CD4-positive, alpha-beta memory T cell (primary cell): ENCODE data around the gene SPSB1. TPM values are rescaled to one million over a fixed set of nuclear protein-coding genes. Genes with fewer than 3 reads are reported as not detected.

Experiments used
- CTCF ChIA-PET: fragments of 350-600 bp; sonication (Branson Sonifier 250); formaldehyde crosslinking; loops from one replicate; lab custom pipeline; 2021; ENCODE audit warnings: inconsistent platforms; ENCODE audit not compliant: partially characterized antibody; lab: Charles Lee
- POLR2A ChIA-PET: fragments of 350-600 bp; sonication (Branson Sonifier 250); formaldehyde crosslinking; loops from one replicate; lab custom pipeline; 2021; ENCODE audit not compliant: partially characterized antibody; lab: Charles Lee
- DNase-seq, 5 donors: peaks; one replicate each; pipeline versions ENCODE4 v3.0.0 to v3.0.0-alpha.2; 2020 to 2022; ENCODE audit warnings: mixed read lengths in 1 of 5
- H3K27ac ChIP-seq: one replicate; pipeline ENCODE4 v1.7.0; 2013; ENCODE audit warnings: low read depth, low read length
- H3K27me3 ChIP-seq: 2 replicates; pipeline ENCODE4 v1.7.0; 2013; ENCODE audit warnings: mild to moderate bottlenecking, low read length, moderate library complexity; ENCODE audit not compliant: insufficient read depth
- H3K36me3 ChIP-seq: 2 replicates; pipeline ENCODE4 v1.7.0; 2013; ENCODE audit warnings: mild to moderate bottlenecking, low read length, moderate library complexity; ENCODE audit not compliant: insufficient read depth
- H3K4me1 ChIP-seq: 2 replicates; pipeline ENCODE4 v1.7.0; 2013; ENCODE audit warnings: mild to moderate bottlenecking, low read length, moderate library complexity; ENCODE audit not compliant: insufficient read depth
- H3K4me3 ChIP-seq, 2 donors: one replicate each; pipeline ENCODE4 v1.7.0; 2013; ENCODE audit warnings: low read length in 2 of 2, mild to moderate bottlenecking in 1 of 2
- H3K9me3 ChIP-seq, 2 donors: one replicate each; pipeline ENCODE4 v1.7.0; 2013; ENCODE audit warnings: low read length in 2 of 2, control low read depth in 1 of 2; ENCODE audit not compliant: control insufficient read depth in 1 of 2
- H3K27ac Mint-ChIP-seq, 7 donors: one replicate each; pipeline ENCODE4 v1.8.0; 2020 to 2021; ENCODE audit warnings: mixed read lengths in 7 of 7, mild to moderate bottlenecking in 6 of 7, inconsistent platforms in 3 of 7, moderate library complexity in 3 of 7
- H3K27me3 Mint-ChIP-seq, 2 donors: one replicate each; pipeline ENCODE4 v1.8.0; 2020 to 2021; ENCODE audit warnings: mixed read lengths in 2 of 2
- H3K36me3 Mint-ChIP-seq, 2 donors: one replicate each; pipeline ENCODE4 v1.8.0; 2020 to 2021; ENCODE audit warnings: mixed read lengths in 2 of 2, inconsistent platforms in 1 of 2, mild to moderate bottlenecking in 1 of 2
- H3K4me1 Mint-ChIP-seq, 4 donors: one replicate each; pipeline ENCODE4 v1.8.0; 2020 to 2021; ENCODE audit warnings: mixed read lengths in 4 of 4, mild to moderate bottlenecking in 1 of 4
- H3K4me3 Mint-ChIP-seq, 8 donors: one replicate each; pipeline ENCODE4 v1.8.0; 2020 to 2021; ENCODE audit warnings: mixed read lengths in 8 of 8, mild to moderate bottlenecking in 7 of 8, moderate library complexity in 6 of 8, inconsistent platforms in 3 of 8
- H3K9me3 Mint-ChIP-seq, 8 donors: one replicate each; pipeline ENCODE4 v1.8.0; 2020 to 2021; ENCODE audit warnings: mixed read lengths in 8 of 8, mild to moderate bottlenecking in 5 of 8, inconsistent platforms in 3 of 8, moderate library complexity in 1 of 8
- intact Hi-C: fragments of 100-400 bp; cut with micrococcal nuclease; formaldehyde crosslinking; loops from one replicate; pipeline ENCODE4 v1.15.1; 2023
- polyA plus RNA-seq, 2 donors: library from polyadenylated mRNA; unstranded; fragments of 300-500 nt; fragmentation: Illumina TruSeq; gene quantifications; one replicate each; pipeline ENCODE4 v1.2.3, GENCODE V29; 2021
- total RNA-seq, 2 experiments: library from RNA; stranded (reverse); gene quantifications; one replicate each; pipeline ENCODE4 v1.2.3, GENCODE V29; 2021

The SPSB1 gene
- total and polyA plus RNA-seq, 4 experiments from 2014 or later, result 2.8 to 4.5 (median 3.7) TPM

DNA sequence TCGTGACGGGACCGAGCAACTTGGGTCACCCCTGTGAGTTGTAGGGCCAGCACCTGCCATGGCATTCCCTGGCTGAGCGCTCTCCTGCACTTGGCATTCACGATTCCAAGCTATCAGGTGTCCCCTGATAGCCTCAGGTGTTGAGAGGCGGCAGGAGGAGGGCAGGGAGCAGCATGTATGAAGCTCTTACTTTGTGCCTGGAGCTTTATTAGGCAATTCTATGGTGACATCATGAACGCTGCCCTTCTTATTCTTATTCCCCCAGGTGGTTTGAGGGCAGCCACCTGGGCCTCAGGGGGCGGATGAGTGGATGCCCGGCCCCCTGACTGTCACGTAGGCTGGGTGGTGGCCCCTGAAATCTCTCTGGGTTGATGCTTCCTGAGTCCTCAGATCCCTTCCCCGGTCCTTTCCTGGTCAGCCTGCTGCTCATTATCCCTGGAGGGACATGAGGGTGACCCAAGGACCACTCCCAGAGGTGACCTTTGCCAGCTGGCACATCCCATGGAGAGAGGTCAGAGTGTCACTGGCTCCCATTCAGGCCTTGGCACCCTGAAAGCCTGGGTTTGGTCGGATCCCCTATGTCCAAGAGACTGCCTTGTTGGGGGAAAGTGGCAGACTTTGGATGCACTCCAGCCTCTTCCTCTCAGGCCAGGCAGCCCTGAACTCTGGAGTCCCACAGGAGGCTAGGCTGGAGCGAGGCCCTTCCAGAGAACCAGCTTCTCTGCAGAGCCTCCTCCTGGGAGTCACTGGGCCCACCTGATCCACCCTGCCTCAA lies 51.9 kb downstream of the SPSB1 start:
- POLR2A ChIA-PET, result no interaction called here
- Mint-ChIP-seq H3K27ac (no peak overlapping the region), H3K36me3 (peaks cover 0 to 8% of the 10 kb centered on the region in 2 donors), H3K4me1 (peaks cover 0 to under 1% (median 0%) of the 10 kb centered on the region in 4 donors), H3K9me3 (peaks cover 0 to 6% (median 0%) of the 10 kb centered on the region in 8 donors), H3K27me3 (no peaks in the 10 kb centered on the region), H3K4me3 (no peak overlapping the region)
- no peaks in the 10 kb centered on the region for H3K4me1 ChIP-seq
- no peak overlapping the region for H3K4me3 ChIP-seq
- H3K27me3 ChIP-seq, result no peaks in the 10 kb centered on the region
- intact Hi-C loops, result no loop called here
- H3K9me3 ChIP-seq, result no peaks in the 10 kb centered on the region
- H3K36me3 ChIP-seq, result no peaks in the 10 kb centered on the region
- H3K27ac ChIP-seq, result no peak overlapping the region
- no peak for DNase-seq
- CTCF ChIA-PET, result no interaction called here

DNA sequence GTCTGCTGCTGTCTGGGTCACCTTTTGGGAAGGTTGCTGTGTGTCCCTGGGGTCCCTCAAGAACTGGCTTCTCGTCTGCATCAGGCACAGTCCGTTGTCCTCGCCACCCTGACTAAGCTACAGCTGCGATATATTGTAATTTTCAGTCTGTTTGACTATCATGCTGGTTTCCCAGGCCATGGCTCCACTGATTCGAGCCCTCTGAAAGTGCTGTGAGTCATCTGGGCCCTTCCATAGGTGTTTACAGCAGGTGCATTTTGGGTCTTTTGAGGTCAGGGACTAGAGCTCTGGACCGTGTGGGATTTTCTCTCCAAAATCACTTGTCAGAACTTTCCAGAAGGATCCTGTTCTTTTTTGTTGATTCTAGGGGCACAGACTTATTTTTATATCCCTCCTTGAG lies 52.8 kb downstream of the SPSB1 start:
- Histone ChIP-seq H3K4me3 (no peak overlapping the region), H3K27ac (no peak overlapping the region), H3K36me3 (no peaks in the 10 kb centered on the region), H3K4me1 (no peaks in the 10 kb centered on the region), H3K9me3 (no peaks in the 10 kb centered on the region), H3K27me3 (no peaks in the 10 kb centered on the region)
- peaks cover 0 to 12% of the 10 kb centered on the region in 2 donors for H3K36me3 Mint-ChIP-seq
- CTCF ChIA-PET, result no interaction called here
- peaks cover 0 to 2% (median 1%) of the 10 kb centered on the region in 4 donors for H3K4me1 Mint-ChIP-seq
- intact Hi-C loops, result no loop called here
- no peak overlapping the region for H3K4me3 Mint-ChIP-seq
- POLR2A ChIA-PET, result no interaction called here
- peak overlapping the region in 1 of 7 donors; percentile 21 for H3K27ac Mint-ChIP-seq
- peaks cover 0 to 6% (median 0%) of the 10 kb centered on the region in 8 donors for H3K9me3 Mint-ChIP-seq
- H3K27me3 Mint-ChIP-seq, result no peaks in the 10 kb centered on the region
- no peak for DNase-seq

DNA sequence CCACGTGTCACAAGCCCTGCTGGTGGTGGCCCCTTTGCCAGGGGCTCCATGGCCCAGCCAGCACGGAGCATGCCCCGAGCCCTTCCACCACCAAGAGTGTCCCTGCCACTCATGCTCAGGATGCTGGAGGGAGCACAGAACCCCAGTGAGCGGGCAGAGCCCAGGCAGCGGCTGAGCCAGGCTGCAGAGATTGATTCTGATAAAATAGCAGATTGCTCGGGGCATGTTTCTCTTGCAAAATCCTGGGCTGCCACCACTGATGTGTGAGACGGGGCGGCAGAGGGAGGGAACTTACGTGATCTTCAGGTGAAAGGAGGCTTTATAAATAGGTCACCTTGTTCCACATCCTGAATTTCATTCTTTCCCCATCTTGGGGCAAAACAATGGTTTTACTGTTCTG lies 53.2 kb downstream of the SPSB1 start:
- Mint-ChIP-seq H3K27me3 (no peaks in the 10 kb centered on the region), H3K4me3 (no peak overlapping the region), H3K9me3 (peaks cover 0 to 6% (median 0%) of the 10 kb centered on the region in 8 donors), H3K27ac (peak overlapping the region in 2 of 7 donors; percentile 21 to 61), H3K4me1 (peaks cover 0 to 2% (median 1%) of the 10 kb centered on the region in 4 donors), H3K36me3 (peaks cover 0 to 12% of the 10 kb centered on the region in 2 donors)
- DNase-seq, result no peak
- Histone ChIP-seq H3K27me3 (no peaks in the 10 kb centered on the region), H3K9me3 (no peaks in the 10 kb centered on the region), H3K4me3 (no peak overlapping the region), H3K4me1 (no peaks in the 10 kb centered on the region), H3K27ac (no peak overlapping the region), H3K36me3 (no peaks in the 10 kb centered on the region)
- ChIA-PET POLR2A (no interaction called here), CTCF (no interaction called here)
- intact Hi-C loops, result no loop called here

DNA sequence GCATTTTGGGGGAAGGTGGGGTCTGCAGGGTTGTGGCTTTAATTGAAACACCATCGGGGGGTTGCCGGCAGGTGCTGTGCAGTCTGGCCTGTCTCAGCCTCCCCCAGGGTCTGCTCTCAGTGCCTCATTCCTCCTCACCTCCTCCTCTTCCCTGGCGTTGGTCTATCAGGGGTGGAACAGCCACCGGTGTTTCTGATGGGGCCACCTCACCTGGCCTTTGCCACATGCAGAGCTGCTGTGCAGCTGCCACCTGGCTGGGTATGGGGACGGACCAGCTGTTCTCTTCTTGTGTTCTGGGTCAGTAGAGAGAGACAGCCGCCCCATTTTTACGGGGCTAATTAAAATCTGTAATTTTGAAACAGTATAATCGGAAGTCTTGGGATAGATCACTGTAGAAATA lies 53.9 kb downstream of the SPSB1 start:
- no peak overlapping the region for H3K27ac Mint-ChIP-seq
- CTCF ChIA-PET, result no interaction called here
- intact Hi-C loops, result no loop called here
- Histone ChIP-seq H3K9me3 (no peaks in the 10 kb centered on the region), H3K4me3 (no peak overlapping the region), H3K27me3 (no peaks in the 10 kb centered on the region), H3K36me3 (no peaks in the 10 kb centered on the region), H3K27ac (no peak overlapping the region), H3K4me1 (no peaks in the 10 kb centered on the region)
- peaks cover 0 to 12% of the 10 kb centered on the region in 2 donors for H3K36me3 Mint-ChIP-seq
- no peaks in the 10 kb centered on the region for H3K27me3 Mint-ChIP-seq
- POLR2A ChIA-PET, result no interaction called here
- H3K4me3 Mint-ChIP-seq, result no peak overlapping the region
- peaks cover 0 to 6% (median 0%) of the 10 kb centered on the region in 8 donors for H3K9me3 Mint-ChIP-seq
- peaks cover 0 to 6% (median 2%) of the 10 kb centered on the region in 4 donors for H3K4me1 Mint-ChIP-seq
- DNase-seq, result no peak

DNA sequence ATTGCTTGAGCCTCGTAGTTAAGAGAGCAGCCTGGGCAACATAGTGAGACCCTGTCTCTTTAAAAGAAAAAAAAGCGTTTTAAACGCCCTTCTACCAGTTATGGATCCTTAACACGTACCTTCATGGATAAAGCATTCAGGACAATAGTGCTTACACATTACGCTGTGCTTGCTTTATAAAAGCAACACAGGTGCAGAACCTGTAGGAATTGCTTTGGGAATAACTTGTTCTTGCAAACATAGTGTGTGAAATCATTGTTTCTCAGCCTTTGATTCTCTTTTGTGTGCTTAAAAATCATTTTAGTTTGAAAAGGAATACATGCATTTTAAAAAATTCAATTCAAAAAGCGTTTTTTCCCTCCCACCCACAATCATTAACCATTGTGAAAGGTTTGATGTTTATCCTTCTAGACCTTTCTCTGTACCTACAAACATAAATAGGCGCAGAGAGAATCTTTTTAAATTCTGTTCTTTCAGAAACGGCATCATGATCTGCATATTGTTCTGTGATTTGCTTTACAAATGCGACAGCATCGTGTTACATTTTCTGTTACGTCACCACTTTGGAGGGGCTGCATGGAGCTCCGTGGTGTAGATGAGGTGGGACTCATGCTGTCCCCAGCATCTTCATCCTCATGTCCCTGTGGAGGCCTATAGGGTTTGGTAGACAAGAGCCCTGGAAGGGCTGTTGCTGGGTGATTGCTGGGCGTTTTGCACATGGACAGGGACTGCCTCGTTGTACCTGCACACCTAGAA lies 54.6 kb downstream of the SPSB1 start:
- H3K36me3 ChIP-seq, result no peaks in the 10 kb centered on the region
- ChIA-PET CTCF (no interaction called here), POLR2A (no interaction called here)
- Mint-ChIP-seq H3K4me3 (no peak overlapping the region), H3K4me1 (peaks cover 0 to 6% (median 2%) of the 10 kb centered on the region in 4 donors), H3K27me3 (no peaks in the 10 kb centered on the region), H3K27ac (no peak overlapping the region), H3K36me3 (peaks cover 0 to 12% of the 10 kb centered on the region in 2 donors), H3K9me3 (peaks cover 0 to 6% (median 0%) of the 10 kb centered on the region in 8 donors)
- no peaks in the 10 kb centered on the region for H3K4me1 ChIP-seq
- H3K4me3 ChIP-seq, result no peak overlapping the region
- intact Hi-C loops, result no loop called here
- no peak for DNase-seq
- H3K27ac ChIP-seq, result no peak overlapping the region
- no peaks in the 10 kb centered on the region for H3K27me3 ChIP-seq
- H3K9me3 ChIP-seq, result no peaks in the 10 kb centered on the region

DNA sequence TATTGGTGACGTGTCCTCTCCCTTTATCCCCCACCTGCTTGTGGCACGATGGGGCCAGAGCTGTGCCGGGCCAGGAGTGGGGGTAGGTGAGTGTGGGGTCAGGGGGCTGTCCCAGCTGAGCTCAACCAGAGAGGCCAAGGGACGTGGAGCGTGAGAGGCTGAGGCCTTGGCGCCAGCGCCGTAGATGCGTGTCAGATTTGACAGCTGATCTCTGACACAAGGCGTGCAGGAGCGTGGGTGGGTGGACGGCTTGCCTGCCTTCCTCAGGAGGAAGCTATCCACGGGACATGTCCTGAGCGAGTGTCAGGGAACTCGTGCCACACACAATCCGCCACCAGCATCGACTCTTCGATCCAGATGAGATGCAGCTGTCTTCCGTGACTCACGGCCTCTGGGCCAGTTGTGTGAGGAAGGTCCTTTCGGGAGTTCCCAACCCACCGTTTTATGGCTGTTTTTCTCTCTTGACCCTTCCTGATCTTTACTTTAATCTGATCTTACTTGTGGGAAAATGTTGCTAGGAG lies 56.7 kb downstream of the SPSB1 start:
- no peaks in the 10 kb centered on the region for H3K4me1 ChIP-seq
- no peak overlapping the region for H3K4me3 ChIP-seq
- H3K9me3 ChIP-seq, result no peaks in the 10 kb centered on the region
- no peak for DNase-seq
- no peaks in the 10 kb centered on the region for H3K27me3 ChIP-seq
- H3K27ac ChIP-seq, result no peak overlapping the region
- ChIA-PET POLR2A (no interaction called here), CTCF (interaction anchor here (0.6 kb wide), 1 partner anchor 1272 kb away, joined by 3 read pairs; no protein-coding TSS in a partner anchor)
- intact Hi-C loops, result no loop called here
- Mint-ChIP-seq H3K27ac (peak overlapping the region in 1 of 7 donors; percentile 38), H3K9me3 (no peaks in the 10 kb centered on the region), H3K4me3 (no peak overlapping the region), H3K27me3 (no peaks in the 10 kb centered on the region), H3K36me3 (peaks cover 0 to 5% of the 10 kb centered on the region in 2 donors), H3K4me1 (peaks cover 0 to 6% (median 2%) of the 10 kb centered on the region in 4 donors)
- H3K36me3 ChIP-seq, result no peaks in the 10 kb centered on the region
